Measurements from ENCODE around the gene ASTN2. TPM values are rescaled to one million over a fixed set of nuclear protein-coding genes. Genes with fewer than 3 reads are reported as not detected.

Gene ASTN2
- total RNA-seq, 1 experiment from 2014 or later = 4.8 TPM

GRCh38 chr9:116654059-116654355 is 760.9 kb downstream of the ASTN2 start:
- H3K4me2 ChIP-seq (ENCODE audit: low read length) = no peak overlapping the region
- H3K9me2 ChIP-seq (ENCODE audit: insufficient read depth) = no peaks in the 10 kb centered on the region
- no peaks in the 10 kb centered on the region for H3K9me3 ChIP-seq (ENCODE audit: control insufficient read depth in 1 of 2, insufficient read depth in 1 of 2, low read depth in 1 of 2, low read length in 2 of 2)
- no peaks in the 10 kb centered on the region for H4K20me1 ChIP-seq (ENCODE audit: insufficient read depth)
- no peaks in the 10 kb centered on the region for H3K27me3 ChIP-seq (ENCODE audit: insufficient read depth, low read length)
- H3K27ac ChIP-seq (ENCODE audit: low read depth, low read length) = no peak overlapping the region
- RAD21 ChIA-PET (ENCODE audit: low non-redundant PET in 1 of 2, low total read pairs in 2 of 2, uncharacterized antibody in 2 of 2, unreplicated experiment in 2 of 2) = no interaction called here
- CTCF ChIA-PET = no interaction called here
- H2AFZ ChIP-seq (ENCODE audit: low read depth, low read length, poor library complexity, severe bottlenecking) = no peak overlapping the region
- POLR2A ChIA-PET = no interaction called here
- no peak overlapping the region for H3K9ac ChIP-seq (ENCODE audit: low read length)
- no peak overlapping the region for H3K4me3 ChIP-seq (replicated peaks in 1 of 2; ENCODE audit: low read depth in 1 of 2, low read length in 2 of 2)
- H3K79me2 ChIP-seq (ENCODE audit: insufficient read depth, low read length) = no peaks in the 10 kb centered on the region
- H3K4me1 ChIP-seq (ENCODE audit: control insufficient read depth in 1 of 2, insufficient read depth in 2 of 2, low read length in 2 of 2) = no peaks in the 10 kb centered on the region
- no TSS peak for BruUV-seq (replicated peaks)
- ATAC-seq (no peak), DNase-seq (ENCODE audit: low read depth, low spot score) (no peak)
- TF ChIP-seq CBX3 (IDR thresholded peaks at IDR 0.05; ENCODE audit: low read depth) (no peak), CEBPB (IDR thresholded peaks at IDR 0.05; ENCODE audit: low read depth) (no peak), MAX (IDR thresholded peaks at IDR 0.05) (no peak), CTCF (IDR thresholded peaks at IDR 0.05 in 2 of 3, conservative IDR thresholded peaks at IDR 0.05 in 1 of 3; ENCODE audit: borderline replicate concordance in 1 of 3, insufficient read depth in 1 of 3, low read depth in 2 of 3, low read length in 2 of 3) (no peak), REST (IDR thresholded peaks at IDR 0.05; ENCODE audit: low read depth) (no peak), JUND (IDR thresholded peaks at IDR 0.05) (no peak), ZNF274 (IDR thresholded peaks at IDR 0.05; ENCODE audit: low read depth, low read length) (no peak), SRF (IDR thresholded peaks at IDR 0.05; ENCODE audit: low read depth) (no peak), EZH2phosphoT487 (IDR thresholded peaks at IDR 0.05; ENCODE audit: borderline replicate concordance) (no peak), YY1 (IDR thresholded peaks at IDR 0.05; ENCODE audit: extremely low read depth, insufficient replicate concordance, low read depth, low read length) (no peak), RAD21 (IDR thresholded peaks at IDR 0.05; ENCODE audit: low read depth) (no peak), EZH2 (IDR thresholded peaks at IDR 0.05) (no peak), ZFX (IDR thresholded peaks at IDR 0.05) (no peak), EGR1 (IDR thresholded peaks at IDR 0.05; ENCODE audit: low read depth) (no peak), SIN3A (IDR thresholded peaks at IDR 0.05; ENCODE audit: low read depth) (no peak), ATF3 (IDR thresholded peaks at IDR 0.05) (no peak), ZBTB33 (IDR thresholded peaks at IDR 0.05; ENCODE audit: extremely low read depth, insufficient replicate concordance, low read length) (no peak), ELF1 (IDR thresholded peaks at IDR 0.05; ENCODE audit: borderline replicate concordance, low read depth) (no peak), POLR2AphosphoS5 (IDR thresholded peaks at IDR 0.05; ENCODE audit: low read depth, low read length) (no peak), FOSL1 (IDR thresholded peaks at IDR 0.05; ENCODE audit: low read depth) (no peak)
- no peaks in the 10 kb centered on the region for H3K36me3 ChIP-seq (ENCODE audit: control insufficient read depth in 1 of 2, insufficient read depth in 2 of 2, low read length in 2 of 2)
- intact Hi-C loops (cut with micrococcal nuclease) = no loop called here
